ENCODE data around the gene ELL3.
"Not testable (repeated sequence)": the region's sequence is repeated elsewhere in the genome, so short reads cannot be mapped to it uniquely, and the experiment has no call there.

Gene ELL3

GRCh38 chr15:43791993-43792760 lies 15.4 kb upstream of the ELL3 start, which contains the start of gene SERF2:
SERF2 (plus strand) TSS chr15:43792320; CDS start chr15:43792377, 57 bp downstream.
- peak; percentile 94 for DNase-seq (ENCODE audit: low spot score)

DNA sequence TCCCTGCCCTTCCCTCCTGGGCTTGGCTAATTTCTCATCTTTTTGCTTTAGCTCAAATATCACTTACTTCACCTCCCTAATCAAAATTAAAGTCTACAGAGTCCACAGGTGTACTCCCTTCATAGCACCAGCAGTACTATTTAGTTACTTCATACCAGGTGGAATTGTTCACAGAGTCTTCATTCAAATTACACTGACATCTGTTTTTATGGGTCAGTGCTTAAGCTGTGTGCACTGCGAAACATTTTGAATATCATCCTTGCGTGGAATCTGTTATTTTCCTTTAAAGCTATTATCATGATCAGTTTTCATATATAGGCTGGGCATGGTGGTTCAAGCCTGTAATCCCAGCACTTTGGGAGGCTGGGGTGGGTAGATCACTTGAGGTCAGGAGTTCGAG lies 12.6 kb upstream of the ELL3 start:
- DNase-seq (ENCODE audit: low spot score): no peak

- DNase-seq (ENCODE audit: low spot score): no peak
Observed at GRCh38 chr15:43779016-43779415, 2.2 kb upstream of the ELL3 start.

- no peak for DNase-seq (ENCODE audit: low spot score)
Observed at GRCh38 chr15:43777267-43777914, 625 bp upstream of the ELL3 start.

DNA sequence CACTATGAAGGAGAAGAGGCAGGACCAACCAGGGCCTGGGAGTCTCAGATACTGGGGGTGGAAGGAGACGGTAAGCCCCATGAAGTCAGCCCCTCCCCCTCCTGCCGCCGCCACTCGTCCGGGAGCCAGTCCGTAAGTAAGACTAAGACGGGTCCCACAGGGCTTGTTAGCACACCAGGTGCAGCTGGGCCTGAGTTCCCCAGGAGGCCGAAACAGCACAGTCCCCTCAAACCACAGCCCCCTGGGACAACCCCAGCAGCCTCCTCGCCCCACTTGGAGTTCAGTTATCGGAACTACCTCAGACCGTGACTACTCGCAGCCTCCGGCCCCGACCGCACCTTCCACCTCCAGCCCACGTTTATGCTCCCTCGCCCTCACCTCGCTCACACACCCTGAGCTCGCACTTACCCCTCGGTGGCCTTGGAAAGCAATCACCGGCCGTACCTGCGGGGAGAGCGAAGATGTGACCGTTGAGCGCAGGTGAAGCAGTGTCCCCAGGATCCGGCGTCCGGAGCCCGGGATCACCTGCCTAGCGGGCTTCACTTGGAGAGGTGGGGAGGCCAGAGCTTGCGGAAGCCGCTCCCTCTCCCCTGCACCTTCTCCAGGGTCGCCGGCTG lies 557 bp downstream of the ELL3 start:
- no peak for DNase-seq (ENCODE audit: low spot score)

GRCh38 chr15:43775411-43775965 lies 1.3 kb downstream of the ELL3 start:
- no peak for DNase-seq (ENCODE audit: low spot score)

GRCh38 chr15:43774062-43774461 lies 2.7 kb downstream of the ELL3 start:
- no peak for DNase-seq (ENCODE audit: low spot score)

GRCh38 chr15:43772624-43773023 lies 4.1 kb downstream of the ELL3 start:
- no peak for DNase-seq (ENCODE audit: low spot score)

GRCh38 chr15:43771816-43772215 lies 5.0 kb downstream of the ELL3 start:
- DNase-seq (ENCODE audit: low spot score): no peak

- no peak for DNase-seq (ENCODE audit: low spot score)
Observed at GRCh38 chr15:43769584-43770228, 7.1 kb downstream of the ELL3 start.

DNA sequence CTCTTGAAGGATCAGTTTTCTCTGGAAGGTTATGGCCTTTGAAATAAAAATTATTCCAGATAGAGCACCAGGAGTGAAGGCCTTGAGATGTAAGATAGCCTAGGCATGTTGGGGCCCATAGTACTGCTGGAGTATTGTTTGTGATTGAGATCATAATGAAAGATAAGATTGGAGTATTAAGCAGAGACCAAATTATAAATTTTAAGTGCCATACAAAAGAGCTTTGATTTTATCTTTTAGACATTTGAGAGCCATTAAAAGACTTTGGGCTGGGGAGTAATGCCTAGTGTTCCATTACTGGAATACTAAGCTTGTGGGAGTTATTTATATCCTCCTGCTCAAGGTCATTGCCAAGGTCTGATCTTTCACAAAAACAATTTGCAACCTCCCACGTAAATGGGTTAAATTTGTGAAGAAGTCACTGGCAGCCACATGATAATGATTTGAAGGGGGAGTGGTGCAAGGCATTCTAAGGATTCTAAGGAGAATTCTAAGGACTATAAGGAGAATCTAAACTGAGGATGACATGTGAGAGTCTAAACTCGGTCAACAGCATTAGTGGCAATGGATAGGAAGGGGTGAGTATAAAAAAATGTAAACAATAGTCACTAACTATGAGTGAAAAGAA lies 12.8 kb downstream of the ELL3 start:
- no peak for DNase-seq (ENCODE audit: low spot score)

DNA sequence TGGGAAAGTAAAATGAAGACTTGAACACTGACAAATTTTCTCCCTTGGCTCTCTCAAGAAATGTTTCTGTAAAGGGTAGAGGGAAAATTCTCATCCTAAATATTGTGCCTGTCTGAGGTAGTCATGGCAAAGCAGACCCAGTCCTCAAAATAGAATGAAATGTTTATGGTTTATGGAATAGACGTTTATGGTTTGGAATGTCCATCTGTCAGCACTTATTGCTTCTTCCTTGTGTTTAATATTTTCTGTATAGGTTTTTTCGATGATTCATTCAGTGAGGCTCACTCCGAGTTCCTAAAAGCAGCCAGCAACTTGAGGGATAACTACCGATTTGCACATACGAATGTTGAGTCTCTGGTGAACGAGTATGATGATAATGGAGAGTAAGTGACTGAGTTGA lies 13.9 kb downstream of the ELL3 start:
- no peak for DNase-seq (ENCODE audit: low spot score)

- no peak for DNase-seq (ENCODE audit: low spot score)
Observed at GRCh38 chr15:43751885-43752284, 24.9 kb downstream of the ELL3 start.

GRCh38 chr15:43749690-43750345 lies 26.9 kb downstream of the ELL3 start:
- DNase-seq (ENCODE audit: low spot score): no peak

- no peak for DNase-seq (ENCODE audit: low spot score)
Observed at GRCh38 chr15:43748376-43748775, 28.4 kb downstream of the ELL3 start.

- not testable (repeated sequence) for DNase-seq (ENCODE audit: low spot score)
Observed at GRCh38 chr15:43746903-43747309, 29.9 kb downstream of the ELL3 start.

DNA sequence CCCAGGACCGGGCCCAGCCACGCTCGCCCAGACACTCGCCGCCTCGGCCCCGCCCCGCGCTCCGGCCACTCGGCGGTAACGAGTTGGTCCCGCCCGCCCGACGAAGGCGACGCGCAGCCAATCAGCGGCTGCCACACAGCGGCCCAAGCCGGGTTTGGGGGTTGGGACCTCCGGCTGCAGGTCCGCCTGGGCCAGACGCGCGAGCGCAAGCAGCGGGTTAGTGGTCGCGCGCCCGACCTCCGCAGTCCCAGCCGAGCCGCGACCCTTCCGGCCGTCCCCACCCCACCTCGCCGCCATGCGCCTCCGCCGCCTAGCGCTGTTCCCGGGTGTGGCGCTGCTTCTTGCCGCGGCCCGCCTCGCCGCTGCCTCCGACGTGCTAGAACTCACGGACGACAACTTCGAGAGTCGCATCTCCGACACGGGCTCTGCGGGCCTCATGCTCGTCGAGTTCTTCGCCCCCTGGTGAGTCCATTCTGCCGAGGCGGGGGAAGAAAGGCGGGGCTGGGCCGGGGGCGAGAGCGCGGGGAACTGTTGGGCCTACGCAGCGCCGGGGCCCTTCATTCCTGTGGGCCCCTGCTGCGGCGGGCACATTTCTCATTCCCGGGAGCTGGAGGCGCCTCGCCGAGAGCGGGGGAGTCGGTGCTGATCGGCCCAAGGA lies 30.4 kb downstream of the ELL3 start, which contains the start of gene PDIA3:
Gene PDIA3, plus strand, starts transcription at position 194 of the 658 bp plus-strand sequence. Its CDS starts 102 bp downstream, at position 296.
- DNase-seq (ENCODE audit: low spot score): peak; percentile 80

GRCh38 chr15:43735416-43735815 lies 41.4 kb downstream of the ELL3 start:
- no peak for DNase-seq (ENCODE audit: low spot score)

DNA sequence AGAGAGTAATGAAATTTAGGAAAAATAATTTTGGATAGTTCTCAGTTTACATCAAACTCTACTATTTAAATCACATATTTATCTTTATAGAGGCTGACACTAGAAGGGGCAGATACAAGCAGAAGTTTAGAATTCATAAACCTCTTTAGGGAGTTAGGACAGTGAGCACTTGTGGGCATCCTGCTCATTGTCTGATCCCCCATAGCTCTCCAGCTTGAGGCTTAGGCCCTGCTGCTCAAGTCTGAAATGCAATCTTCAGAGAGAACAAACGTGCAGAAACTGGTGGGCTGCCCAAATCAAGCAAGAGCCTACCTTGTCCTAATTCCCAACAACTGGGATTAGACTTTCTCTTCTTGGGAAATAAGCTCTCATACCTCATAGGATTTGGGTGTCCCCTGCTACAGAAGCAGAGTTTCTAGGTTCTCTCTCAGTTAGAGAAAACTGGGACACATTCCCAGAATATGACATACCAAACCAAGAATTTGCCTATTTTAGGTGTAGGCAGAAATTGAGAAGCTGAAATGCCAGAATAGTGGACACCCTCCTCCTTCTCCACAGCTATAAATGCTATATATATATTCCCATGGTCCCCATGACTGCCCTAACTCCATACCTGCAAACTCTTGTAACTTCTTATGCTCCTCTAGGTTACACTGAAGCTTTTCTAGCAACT lies 48.6 kb downstream of the ELL3 start:
- not testable (repeated sequence) for DNase-seq (ENCODE audit: low spot score)

DNA sequence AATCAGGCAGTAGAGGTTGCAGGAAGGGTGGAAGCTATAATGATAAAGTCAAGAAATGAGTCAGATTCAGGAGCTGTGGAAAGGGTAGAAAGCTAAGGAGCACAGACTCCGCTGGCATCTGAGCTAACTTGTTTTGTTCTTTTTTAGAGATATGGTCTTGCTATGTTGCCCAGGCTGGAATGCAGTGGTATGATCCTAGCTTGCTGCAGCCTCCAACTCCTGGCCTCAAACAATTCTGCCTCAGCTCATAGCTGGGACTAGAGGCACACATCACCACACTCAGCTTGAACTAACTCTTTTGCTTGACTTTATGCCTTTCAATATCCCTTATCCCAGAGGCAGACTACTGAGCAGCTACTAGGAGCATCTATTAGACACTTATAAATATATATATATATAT lies 50.5 kb downstream of the ELL3 start:
- DNase-seq (ENCODE audit: low spot score): not testable (repeated sequence)

Data from HuH-7.5 (cell line).